GM12878 (cell line): ENCODE results near the gene FAM216A. TPM values are rescaled to one million over a fixed set of nuclear protein-coding genes. Genes with fewer than 3 reads are reported as not detected.

Experiments
- ATAC-seq: fragments of 200-7000 bp; cut with Tn5 transposase; 3 replicates; pipeline ENCODE4 v1.9.1; 2020; ENCODE audit warnings: mild to moderate bottlenecking, moderate library complexity
- BruUV-seq: library from RNA; stranded (reverse); fragments of 400-500 nt; replicated peaks from 2 replicates; lab custom pipeline; 2021; lab: Mats Ljungman, UMichigan
- CTCF ChIA-PET: fragments of 300-600 bp; sonication (Branson Sonifier 250); formaldehyde crosslinking; extraction: SDS; loops from one replicate; lab custom pipeline; 2021; ENCODE audit warnings: inconsistent platforms; lab: Yijun Ruan, JAX
- POLR2A ChIA-PET: fragments of 350-600 bp; formaldehyde crosslinking; extraction: SDS; loops from one replicate; lab custom pipeline; 2021; ENCODE audit warnings: inconsistent platforms; lab: Charles Lee
- RAD21 ChIA-PET: fragments of 300-600 bp; sonication (Branson Sonifier 250); formaldehyde crosslinking; loops from one replicate; lab custom pipeline; 2023; ENCODE audit warnings: antibody characterized with exemption; ENCODE audit not compliant: unreplicated experiment; lab: Charles Lee
- SMC1A ChIA-PET: fragments of 300-600 bp; sonication (Branson Sonifier 250); formaldehyde crosslinking; loops from one replicate; lab custom pipeline; 2023; ENCODE audit not compliant: unreplicated experiment, uncharacterized antibody; lab: Charles Lee
- DNase-seq: peaks from one replicate; pipeline ENCODE4 v3.0.0-alpha.2; 2011; ENCODE audit warnings: low read depth, low spot score
- FAIRE-seq: peaks from 3 replicates; lab custom pipeline; 2011; peaks lifted over from hg19 to GRCh38; lab: Jason Lieb, UNC
- H2AFZ ChIP-seq: 2 replicates; pipeline ENCODE4 v1.6.0; 2011; ENCODE audit warnings: low read depth, low read length, control low read depth; ENCODE audit not compliant: control insufficient read depth
- H3K27ac ChIP-seq: 2 replicates; pipeline ENCODE4 v1.5.1; 2011; ENCODE audit warnings: control low read depth; ENCODE audit not compliant: control insufficient read depth, insufficient read depth
- H3K27me3 ChIP-seq, 2 experiments: replicated peaks in 1 of 2; 2 replicates each; pipeline versions ENCODE4 v1.6.0 to v1.6.1; 2011; ENCODE audit warnings: low read length in 1 of 2; ENCODE audit not compliant: control insufficient read depth in 2 of 2, insufficient read depth in 2 of 2
- H3K36me3 ChIP-seq, 2 experiments: 2 replicates each; pipeline ENCODE4 v1.5.1; 2011; ENCODE audit warnings: low read length in 1 of 2; ENCODE audit not compliant: control insufficient read depth in 2 of 2, insufficient read depth in 2 of 2
- H3K4me1 ChIP-seq: 2 replicates; pipeline ENCODE4 v1.6.1; 2011; ENCODE audit warnings: mild to moderate bottlenecking, low read length, moderate library complexity, mixed read lengths; ENCODE audit not compliant: control insufficient read depth, insufficient read depth
- H3K4me2 ChIP-seq: 2 replicates; pipeline ENCODE4 v1.6.0; 2011; ENCODE audit warnings: control low read depth; ENCODE audit not compliant: control insufficient read depth, insufficient read depth
- H3K4me3 ChIP-seq: fragments of 200-600 bp; sonication (generic); 2 replicates; pipeline ENCODE4 v1.5.1; 2016
- H3K79me2 ChIP-seq: 2 replicates; pipeline ENCODE4 v1.6.0; 2011; ENCODE audit warnings: low read length; ENCODE audit not compliant: control insufficient read depth, insufficient read depth
- H3K9ac ChIP-seq: 2 replicates; pipeline ENCODE4 v1.8.0; 2011; ENCODE audit warnings: low read length, control low read depth, mixed read lengths; ENCODE audit not compliant: control insufficient read depth, insufficient read depth
- H3K9me3 ChIP-seq: replicated peaks from 3 replicates; pipeline ENCODE4 v1.5.1; 2011; ENCODE audit warnings: mild to moderate bottlenecking, low read length; ENCODE audit not compliant: control insufficient read depth, insufficient read depth
- H4K20me1 ChIP-seq: 2 replicates; pipeline ENCODE4 v1.6.0; 2011; ENCODE audit not compliant: control insufficient read depth, insufficient read depth
- POLR2A ChIP-seq: IDR thresholded peaks from 2 replicates; pipeline ENCODE4 v1.6.1; 2011; ENCODE audit warnings: low read depth, mild to moderate bottlenecking, low read length
- WGBS: methylation state at CpG from one replicate; pipeline ENCODE4 v1.1.6; 2016; ENCODE audit warnings: low lambda C conversion rate; ENCODE audit not compliant: insufficient replicate concordance, insufficient coverage; ENCODE audit errors: missing lambda C conversion rate; 5-methylcytosine and 5-hydroxymethylcytosine counted together
- in situ Hi-C: fragments of 300-500 bp; cut with MboI; formaldehyde crosslinking; loops from 9 replicates; pipeline ENCODE4 v1.14.3; 2018; ENCODE audit warnings: mixed read lengths
- intact Hi-C: fragments of 100-400 bp; cut with micrococcal nuclease; formaldehyde crosslinking; loops from one replicate; pipeline ENCODE4 v1.14.2; 2022; ENCODE audit not compliant: unreplicated experiment
- polyA plus RNA-seq, 11 experiments: library from polyadenylated mRNA; depleted of rRNA in 4 of 11; unstranded in 6 of 11; stranded (reverse) in 5 of 11; fragments of >200 nt; fragmentation: Nextera tagmentation in 4 of 11; fragmentation: Illumina TruSeq in 1 of 11; extraction: Ambion mirVana in 4 of 11; extraction: Trizol in 1 of 11; gene quantifications; 1 replicate in 1 of 11; 2 replicates in 10 of 11; pipeline versions ENCODE4 v1.2.1 to v1.2.3, GENCODE V29; 2011 to 2016; ENCODE audit warnings: inconsistent platforms in 2 of 11, missing spikeins in 2 of 11, low read depth in 1 of 11
- total RNA-seq, 4 experiments: library from RNA; depleted of rRNA in 3 of 4; stranded (reverse); fragments of >200 nt in 3 of 4; fragmentation: Illumina TruSeq in 1 of 4; extraction: Trizol in 1 of 4; gene quantifications; 2 replicates each; pipeline versions ENCODE4 v1.2.1 to v1.2.3, GENCODE V29; 2013 to 2021
- TF ChIP-seq, protein P1 (sequence below): fragments of 150-350 bp; IDR thresholded peaks from 2 replicates; pipeline ENCODE4 v1.6.1; 2016; ENCODE audit warnings: low read depth, low read length

FAM216A gene
- total and polyA plus RNA-seq, 10 of the 15 experiments (the other 5 are each of a cell fraction or from before 2014, with no cell fraction given): 15.0 to 48.3 (median 35.0) TPM

- Histone ChIP-seq H3K4me2 (no peak overlapping the region), H3K79me2 (peaks cover 56% of the 10 kb centered on the region), H2AFZ (no peak overlapping the region), H3K27me3 (no peaks in the 10 kb centered on the region), H3K4me3 (no peak overlapping the region), H3K4me1 (peaks cover 53% of the 10 kb centered on the region), H3K36me3 (peaks cover 7 to 39% of the 10 kb centered on the region in 2 experiments), H3K9ac (no peak overlapping the region), H4K20me1 (no peaks in the 10 kb centered on the region)
- no peak for DNase-seq
- SMC1A ChIA-PET: interaction anchor here (1.1 to 18.4 kb wide), 5 partner anchors 10 to 62 kb away, joined by 5 to 308 read pairs (median 13); no protein-coding TSS in a partner anchor
- intact Hi-C loops: loop anchor here (10.0 kb wide), 1 partner anchor 347 kb away; no protein-coding TSS in a partner anchor
- in situ Hi-C loops: no loop called here
- no TSS peak for BruUV-seq
- no peak for FAIRE-seq
- ATAC-seq: no peak
- POLR2A ChIA-PET: interaction anchor here (0.5 to 10.4 kb wide), 5 partner anchors 10 to 145 kb away, joined by 3 to 122 read pairs (median 4); no protein-coding TSS in a partner anchor
- 84% methylated on average over 9 of the region's 9 CpGs for WGBS
- TF ChIP-seq, protein P1, sequence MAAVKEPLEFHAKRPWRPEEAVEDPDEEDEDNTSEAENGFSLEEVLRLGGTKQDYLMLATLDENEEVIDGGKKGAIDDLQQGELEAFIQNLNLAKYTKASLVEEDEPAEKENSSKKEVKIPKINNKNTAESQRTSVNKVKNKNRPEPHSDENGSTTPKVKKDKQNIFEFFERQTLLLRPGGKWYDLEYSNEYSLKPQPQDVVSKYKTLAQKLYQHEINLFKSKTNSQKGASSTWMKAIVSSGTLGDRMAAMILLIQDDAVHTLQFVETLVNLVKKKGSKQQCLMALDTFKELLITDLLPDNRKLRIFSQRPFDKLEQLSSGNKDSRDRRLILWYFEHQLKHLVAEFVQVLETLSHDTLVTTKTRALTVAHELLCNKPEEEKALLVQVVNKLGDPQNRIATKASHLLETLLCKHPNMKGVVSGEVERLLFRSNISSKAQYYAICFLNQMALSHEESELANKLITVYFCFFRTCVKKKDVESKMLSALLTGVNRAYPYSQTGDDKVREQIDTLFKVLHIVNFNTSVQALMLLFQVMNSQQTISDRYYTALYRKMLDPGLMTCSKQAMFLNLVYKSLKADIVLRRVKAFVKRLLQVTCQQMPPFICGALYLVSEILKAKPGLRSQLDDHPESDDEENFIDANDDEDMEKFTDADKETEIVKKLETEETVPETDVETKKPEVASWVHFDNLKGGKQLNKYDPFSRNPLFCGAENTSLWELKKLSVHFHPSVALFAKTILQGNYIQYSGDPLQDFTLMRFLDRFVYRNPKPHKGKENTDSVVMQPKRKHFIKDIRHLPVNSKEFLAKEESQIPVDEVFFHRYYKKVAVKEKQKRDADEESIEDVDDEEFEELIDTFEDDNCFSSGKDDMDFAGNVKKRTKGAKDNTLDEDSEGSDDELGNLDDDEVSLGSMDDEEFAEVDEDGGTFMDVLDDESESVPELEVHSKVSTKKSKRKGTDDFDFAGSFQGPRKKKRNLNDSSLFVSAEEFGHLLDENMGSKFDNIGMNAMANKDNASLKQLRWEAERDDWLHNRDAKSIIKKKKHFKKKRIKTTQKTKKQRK: no peak
- TF ChIP-seq POLR2A: peak; percentile 30; the same call in 1 of the 2 replicates
- TF ChIP-seq, all 136 proteins: peak for 1
- CTCF ChIA-PET: interaction anchor here (0.6 to 2.0 kb wide), 5 partner anchors 8 to 72 kb away, joined by 3 to 6 read pairs (median 4); partner anchors contain the start of gene GPN3
- no peaks in the 10 kb centered on the region for H3K9me3 ChIP-seq
- H3K27ac ChIP-seq: no peak overlapping the region
- RAD21 ChIA-PET: interaction anchor here (0.6 to 1.6 kb wide), 4 partner anchors 10 to 65 kb away, joined by 3 to 5 read pairs (median 3); no protein-coding TSS in a partner anchor
Measured at GRCh38 chr12:110537605-110538409, 69.2 kb downstream of the FAM216A start.
